HFFc6 (cell line): Measurements from ENCODE around the gene UBASH3A. TPM values are rescaled to one million over a fixed set of nuclear protein-coding genes. Genes with fewer than 3 reads are reported as not detected.

Experiments used
- DNase-seq: peaks from one replicate; pipeline ENCODE4 v3.0.0-alpha.2; 2018
- H3K27ac Mint-ChIP-seq: 2 replicates; pipeline ENCODE4 v1.8.0; 2020; ENCODE audit warnings: mild to moderate bottlenecking, mixed read lengths
- H3K27me3 Mint-ChIP-seq: 2 replicates; pipeline ENCODE4 v1.8.0; 2021; ENCODE audit warnings: mild to moderate bottlenecking, moderate library complexity, mixed read lengths; ENCODE audit not compliant: insufficient read depth
- H3K36me3 Mint-ChIP-seq: 2 replicates; pipeline ENCODE4 v1.8.0; 2021; ENCODE audit warnings: low read depth, mixed read lengths
- H3K4me1 Mint-ChIP-seq: 2 replicates; pipeline ENCODE4 v1.8.0; 2020; ENCODE audit warnings: low read depth, mixed read lengths
- H3K4me3 Mint-ChIP-seq: 2 replicates; pipeline ENCODE4 v1.8.0; 2020; ENCODE audit warnings: mild to moderate bottlenecking, moderate library complexity, mixed read lengths
- H3K9me3 Mint-ChIP-seq: 2 replicates; pipeline ENCODE4 v1.8.0; 2020; ENCODE audit warnings: mild to moderate bottlenecking, mixed read lengths
- CTCF ChIP-seq: fragments of 200-600 bp; sonication (generic); IDR thresholded peaks from 2 replicates; pipeline ENCODE4 v1.5.0; 2021; ENCODE audit warnings: antibody characterized with exemption, mild to moderate bottlenecking
- total RNA-seq, 6 experiments: library from RNA; stranded (reverse); fragmentation: NEBNext Ultra II Directional; extraction: Animal tissue kit (Norgen Biotek cat#: 25700); gene quantifications; 2 replicates in 1 of 6; 3 replicates in 5 of 6; pipeline ENCODE4 v1.2.3, GENCODE V29; 2021

The UBASH3A gene
- total RNA-seq, 6 experiments from 2014 or later = not detected

GRCh38 chr21:42426876-42427480 lies 23.3 kb downstream of the UBASH3A start:
- peaks cover 11% of the 10 kb centered on the region for H3K36me3 Mint-ChIP-seq
- no peaks in the 10 kb centered on the region for H3K4me1 Mint-ChIP-seq
- TF ChIP-seq CTCF = no peak
- DNase-seq = no peak
- peaks cover 72% of the 10 kb centered on the region for H3K9me3 Mint-ChIP-seq
- H3K27me3 Mint-ChIP-seq = no peaks in the 10 kb centered on the region; the same call in 1 of the 2 replicates
- no peak overlapping the region for H3K27ac Mint-ChIP-seq
- no peak overlapping the region for H3K4me3 Mint-ChIP-seq

- H3K27ac Mint-ChIP-seq = no peak overlapping the region
- peaks cover 76% of the 10 kb centered on the region for H3K9me3 Mint-ChIP-seq
- H3K36me3 Mint-ChIP-seq = peaks cover 11% of the 10 kb centered on the region
- no peak overlapping the region for H3K4me3 Mint-ChIP-seq
- no peak for TF ChIP-seq CTCF
- no peaks in the 10 kb centered on the region; the same call in 1 of the 2 replicates for H3K27me3 Mint-ChIP-seq
- no peak for DNase-seq
- no peaks in the 10 kb centered on the region for H3K4me1 Mint-ChIP-seq
Observed at GRCh38 chr21:42427809-42428419, 24.2 kb downstream of the UBASH3A start.

- DNase-seq = no peak
- Mint-ChIP-seq H3K4me3 (no peak overlapping the region), H3K27me3 (no peaks in the 10 kb centered on the region; the same call in 1 of the 2 replicates), H3K27ac (no peak overlapping the region), H3K36me3 (peaks cover 11% of the 10 kb centered on the region), H3K9me3 (peaks cover 79% of the 10 kb centered on the region), H3K4me1 (no peaks in the 10 kb centered on the region)
- TF ChIP-seq CTCF = no peak
Observed at GRCh38 chr21:42429021-42429420, 25.3 kb downstream of the UBASH3A start.

GRCh38 chr21:42429856-42430255 lies 26.2 kb downstream of the UBASH3A start:
- DNase-seq = no peak
- Mint-ChIP-seq H3K36me3 (peaks cover 11% of the 10 kb centered on the region), H3K4me1 (no peaks in the 10 kb centered on the region), H3K27ac (no peak overlapping the region), H3K4me3 (no peak overlapping the region), H3K9me3 (peaks cover 80% of the 10 kb centered on the region), H3K27me3 (no peaks in the 10 kb centered on the region)
- TF ChIP-seq CTCF = no peak

GRCh38 chr21:42430521-42430920 lies 26.8 kb downstream of the UBASH3A start:
- H3K9me3 Mint-ChIP-seq = peaks cover 83% of the 10 kb centered on the region
- no peaks in the 10 kb centered on the region for H3K4me1 Mint-ChIP-seq
- no peak for DNase-seq
- H3K27ac Mint-ChIP-seq = no peak overlapping the region
- H3K4me3 Mint-ChIP-seq = no peak overlapping the region
- H3K27me3 Mint-ChIP-seq = no peaks in the 10 kb centered on the region
- H3K36me3 Mint-ChIP-seq = peaks cover 4% of the 10 kb centered on the region
- no peak for TF ChIP-seq CTCF
